ENCODE results near the gene GRB10.

DNA sequence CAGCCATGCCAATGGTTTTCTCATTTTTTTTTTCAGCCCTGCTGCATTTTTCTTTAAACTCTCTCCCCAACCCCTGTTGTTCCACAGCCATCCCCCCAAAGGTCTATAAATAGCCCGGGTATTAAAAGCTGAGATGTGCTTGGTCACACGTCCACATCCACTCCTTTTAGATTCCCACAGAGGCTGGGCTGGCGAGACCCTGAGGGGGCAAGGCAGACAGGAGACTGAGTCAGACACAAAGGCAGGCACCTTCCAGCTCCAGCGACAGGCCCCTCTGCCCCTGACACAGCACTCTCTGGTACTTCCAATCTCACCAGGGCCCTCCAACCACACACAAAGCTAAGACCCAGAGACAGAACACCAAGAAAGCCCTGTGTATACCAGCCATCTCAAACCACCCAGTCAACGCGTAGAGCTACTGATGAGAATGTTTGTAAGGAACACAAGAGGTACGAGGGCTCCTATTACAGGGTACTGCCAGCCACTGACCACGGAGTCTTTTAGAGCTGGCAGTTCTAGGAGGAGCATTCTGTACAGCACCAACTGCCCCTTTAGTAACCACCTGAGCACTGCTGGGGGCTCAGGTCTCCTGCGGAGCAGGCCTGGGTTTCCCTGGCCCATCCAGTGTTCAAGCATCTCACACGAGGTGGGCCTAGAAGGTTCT, 153.3 kb downstream of the GRB10 start:
- TF ChIP-seq CTCF (IDR thresholded peaks at IDR 0.05) (no peak), POLR2A (IDR thresholded peaks at IDR 0.05) (no peak), EP300 (IDR thresholded peaks at IDR 0.05) (no peak)

Data from ovary (tissue), 3 donors.